ENCODE measurements around the gene DDA1.

The DDA1 gene

GRCh38 chr19:17266026-17266425, 43.3 kb upstream of the DDA1 start:
- no peak for TF ChIP-seq NFIC (IDR thresholded peaks at IDR 0.05)
- no peak for TF ChIP-seq EP300 (IDR thresholded peaks at IDR 0.05; ENCODE audit: borderline replicate concordance)

GRCh38 chr19:17266589-17266974, 42.8 kb upstream of the DDA1 start:
- no peak for TF ChIP-seq EP300 (IDR thresholded peaks at IDR 0.05; ENCODE audit: borderline replicate concordance)
- TF ChIP-seq TEAD4 (IDR thresholded peaks at IDR 0.05) = no peak
- TF ChIP-seq CEBPB (IDR thresholded peaks at IDR 0.05) = no peak
- no peak for TF ChIP-seq ZBTB7A (IDR thresholded peaks at IDR 0.05; ENCODE audit: low read depth)
- no peak for TF ChIP-seq FOXM1 (IDR thresholded peaks at IDR 0.05; ENCODE audit: borderline replicate concordance, low read depth)
- TF ChIP-seq MAX (IDR thresholded peaks at IDR 0.05) = no peak
- TF ChIP-seq REST (IDR thresholded peaks at IDR 0.05; ENCODE audit: low read depth) = no peak
- no peak for TF ChIP-seq NFIC (IDR thresholded peaks at IDR 0.05)
- TF ChIP-seq USF1 (IDR thresholded peaks at IDR 0.05) = no peak
- TF ChIP-seq TCF12 (IDR thresholded peaks at IDR 0.05; ENCODE audit: low read depth) = no peak
- no peak for TF ChIP-seq TAF1 (IDR thresholded peaks at IDR 0.05; ENCODE audit: low read depth)
- no peak for TF ChIP-seq RAD21 (IDR thresholded peaks at IDR 0.05; ENCODE audit: low read depth)
- TF ChIP-seq YY1 (IDR thresholded peaks at IDR 0.05; ENCODE audit: low read depth) = no peak
- no peak for TF ChIP-seq CREB1 (IDR thresholded peaks at IDR 0.05; ENCODE audit: low read depth)
- TF ChIP-seq EGR1 (IDR thresholded peaks at IDR 0.05) = no peak

GRCh38 chr19:17266975-17267788, 42.2 kb upstream of the DDA1 start, which contains the start of gene BABAM1:
TSS of gene BABAM1 (plus strand) at chr19:17267443. CDS start at chr19:17268807, 1,364 bp downstream.
- TF ChIP-seq YY1 (IDR thresholded peaks at IDR 0.05; ENCODE audit: low read depth) = peak; percentile 98
- TF ChIP-seq CREB1 (IDR thresholded peaks at IDR 0.05; ENCODE audit: low read depth) = peak; percentile 69; the same call in 1 of the 2 replicates
- no peak for TF ChIP-seq MAX (IDR thresholded peaks at IDR 0.05)
- peak; percentile 32; the same call in 1 of the 2 replicates for TF ChIP-seq EP300 (IDR thresholded peaks at IDR 0.05; ENCODE audit: borderline replicate concordance)
- peak; percentile 44; the same call in 1 of the 2 replicates for TF ChIP-seq EGR1 (IDR thresholded peaks at IDR 0.05)
- TF ChIP-seq REST (IDR thresholded peaks at IDR 0.05; ENCODE audit: low read depth) = 0 out of 2 replicates have a peak, but pooled peaks have one; percentile 26
- peak; percentile 75 for TF ChIP-seq TCF12 (IDR thresholded peaks at IDR 0.05; ENCODE audit: low read depth)
- TF ChIP-seq RAD21 (IDR thresholded peaks at IDR 0.05; ENCODE audit: low read depth) = no peak
- no peak for TF ChIP-seq CEBPB (IDR thresholded peaks at IDR 0.05)
- TF ChIP-seq TAF1 (IDR thresholded peaks at IDR 0.05; ENCODE audit: low read depth) = peak; percentile 96
- 0 out of 2 replicates have a peak, but pooled peaks have one; percentile 10 for TF ChIP-seq USF1 (IDR thresholded peaks at IDR 0.05)
- TF ChIP-seq TEAD4 (IDR thresholded peaks at IDR 0.05) = no peak
- TF ChIP-seq FOXM1 (IDR thresholded peaks at IDR 0.05; ENCODE audit: borderline replicate concordance, low read depth) = peak; percentile 81; the same call in 1 of the 2 replicates
- TF ChIP-seq ZBTB7A (IDR thresholded peaks at IDR 0.05; ENCODE audit: low read depth) = no peak
- 0 out of 2 replicates have a peak, but pooled peaks have one; percentile 28 for TF ChIP-seq NFIC (IDR thresholded peaks at IDR 0.05)

GRCh38 chr19:17268754-17269153, 40.6 kb upstream of the DDA1 start:
- TF ChIP-seq RAD21 (IDR thresholded peaks at IDR 0.05; ENCODE audit: low read depth) = no peak
- no peak for TF ChIP-seq ZBTB7A (IDR thresholded peaks at IDR 0.05; ENCODE audit: low read depth)
- TF ChIP-seq CEBPB (IDR thresholded peaks at IDR 0.05) = no peak
- TF ChIP-seq TEAD4 (IDR thresholded peaks at IDR 0.05) = no peak
- no peak for TF ChIP-seq TAF1 (IDR thresholded peaks at IDR 0.05; ENCODE audit: low read depth)
- TF ChIP-seq USF1 (IDR thresholded peaks at IDR 0.05) = no peak
- no peak for TF ChIP-seq NFIC (IDR thresholded peaks at IDR 0.05)
- no peak for TF ChIP-seq MAX (IDR thresholded peaks at IDR 0.05)
- TF ChIP-seq FOXM1 (IDR thresholded peaks at IDR 0.05; ENCODE audit: borderline replicate concordance, low read depth) = no peak
- TF ChIP-seq EGR1 (IDR thresholded peaks at IDR 0.05) = no peak
